ENCODE measurements around the gene ZNF880.

Gene ZNF880

GRCh38 chr19:52397310-52398080 is 27.8 kb downstream of the ZNF880 start, which contains the start of gene ZNF528:
TSS of gene ZNF528 (plus strand) at chr19:52397849. CDS start at chr19:52402014, 4,165 bp downstream.
- Histone ChIP-seq H2AFZ (ENCODE audit: low read depth) (peak within 1 kb of the TSS; percentile 41; the same call in 1 of the 2 replicates), H3K4me2 (no peak within 1 kb of the TSS), H3K4me3 (IDR thresholded peaks at IDR 0.05; ENCODE audit: insufficient read depth, low read depth, low read length) (no peak within 1 kb of the TSS), H4K20me1 (ENCODE audit: insufficient read depth) (no peaks in the 10 kb centered on the region), H3K27me3 (ENCODE audit: insufficient read depth, low read depth) (no peaks in the 10 kb centered on the region), H3K36me3 (ENCODE audit: insufficient read depth) (no peaks in the 10 kb centered on the region), H3K9ac (no peak within 1 kb of the TSS), H3K4me1 (ENCODE audit: low read depth, poor library complexity, severe bottlenecking) (no peaks in the 10 kb centered on the region), H3K79me2 (ENCODE audit: insufficient read depth, low read depth) (no peaks in the 10 kb centered on the region), H3K27ac (no peak within 1 kb of the TSS)
- TF ChIP-seq, protein P1, sequence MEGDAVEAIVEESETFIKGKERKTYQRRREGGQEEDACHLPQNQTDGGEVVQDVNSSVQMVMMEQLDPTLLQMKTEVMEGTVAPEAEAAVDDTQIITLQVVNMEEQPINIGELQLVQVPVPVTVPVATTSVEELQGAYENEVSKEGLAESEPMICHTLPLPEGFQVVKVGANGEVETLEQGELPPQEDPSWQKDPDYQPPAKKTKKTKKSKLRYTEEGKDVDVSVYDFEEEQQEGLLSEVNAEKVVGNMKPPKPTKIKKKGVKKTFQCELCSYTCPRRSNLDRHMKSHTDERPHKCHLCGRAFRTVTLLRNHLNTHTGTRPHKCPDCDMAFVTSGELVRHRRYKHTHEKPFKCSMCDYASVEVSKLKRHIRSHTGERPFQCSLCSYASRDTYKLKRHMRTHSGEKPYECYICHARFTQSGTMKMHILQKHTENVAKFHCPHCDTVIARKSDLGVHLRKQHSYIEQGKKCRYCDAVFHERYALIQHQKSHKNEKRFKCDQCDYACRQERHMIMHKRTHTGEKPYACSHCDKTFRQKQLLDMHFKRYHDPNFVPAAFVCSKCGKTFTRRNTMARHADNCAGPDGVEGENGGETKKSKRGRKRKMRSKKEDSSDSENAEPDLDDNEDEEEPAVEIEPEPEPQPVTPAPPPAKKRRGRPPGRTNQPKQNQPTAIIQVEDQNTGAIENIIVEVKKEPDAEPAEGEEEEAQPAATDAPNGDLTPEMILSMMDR (conservative IDR thresholded peaks at IDR 0.05; ENCODE audit: low read depth, low read length), result no peak

- peak overlapping the region; percentile 41; the same call in 1 of the 2 replicates for H2AFZ ChIP-seq (ENCODE audit: low read depth)
- TF ChIP-seq, protein P1 (conservative IDR thresholded peaks at IDR 0.05; ENCODE audit: low read depth, low read length), result no peak
- no peak overlapping the region for H3K4me3 ChIP-seq (IDR thresholded peaks at IDR 0.05; ENCODE audit: insufficient read depth, low read depth, low read length)
- no peaks in the 10 kb centered on the region for H3K79me2 ChIP-seq (ENCODE audit: insufficient read depth, low read depth)
- no peaks in the 10 kb centered on the region for H4K20me1 ChIP-seq (ENCODE audit: insufficient read depth)
- no peaks in the 10 kb centered on the region for H3K4me1 ChIP-seq (ENCODE audit: low read depth, poor library complexity, severe bottlenecking)
- no peak overlapping the region for H3K27ac ChIP-seq
- H3K36me3 ChIP-seq (ENCODE audit: insufficient read depth), result no peaks in the 10 kb centered on the region
- H3K27me3 ChIP-seq (ENCODE audit: insufficient read depth, low read depth), result no peaks in the 10 kb centered on the region
- H3K4me2 ChIP-seq, result no peak overlapping the region
- H3K9ac ChIP-seq, result no peak overlapping the region
These were observed 28.3 kb downstream of the ZNF880 start for GRCh38 chr19:52398081-52398441.

DNA sequence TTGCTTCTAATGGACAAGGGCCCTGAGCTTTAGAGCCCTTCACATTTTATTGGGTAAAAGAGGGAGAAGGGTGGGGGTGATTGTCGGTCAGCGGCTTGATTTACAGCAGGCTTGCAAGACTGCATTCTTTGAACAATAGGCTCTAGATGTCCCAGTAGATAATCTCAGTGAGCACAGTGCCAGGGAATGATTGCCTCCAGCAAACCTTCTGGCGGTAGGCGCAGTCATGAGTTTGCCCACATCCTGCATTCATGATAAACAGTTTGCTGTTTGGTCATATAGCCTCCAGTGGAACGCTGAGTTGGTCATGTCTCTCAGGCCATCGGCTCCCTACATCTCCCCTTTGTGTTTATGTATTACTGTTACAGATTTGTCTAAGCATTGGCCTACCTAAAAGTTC is 40.6 kb downstream of the ZNF880 start:
- no peaks in the 10 kb centered on the region for H3K79me2 ChIP-seq (ENCODE audit: insufficient read depth, low read depth)
- TF ChIP-seq, protein P1 (conservative IDR thresholded peaks at IDR 0.05; ENCODE audit: low read depth, low read length), result no peak
- H3K4me3 ChIP-seq (IDR thresholded peaks at IDR 0.05; ENCODE audit: insufficient read depth, low read depth, low read length), result no peak overlapping the region
- no peak overlapping the region for H3K27ac ChIP-seq
- no peaks in the 10 kb centered on the region for H3K27me3 ChIP-seq (ENCODE audit: insufficient read depth, low read depth)
- H3K4me2 ChIP-seq, result no peak overlapping the region
- H2AFZ ChIP-seq (ENCODE audit: low read depth), result no peak overlapping the region
- no peaks in the 10 kb centered on the region for H3K36me3 ChIP-seq (ENCODE audit: insufficient read depth)
- no peak overlapping the region for H3K9ac ChIP-seq
- H4K20me1 ChIP-seq (ENCODE audit: insufficient read depth), result no peaks in the 10 kb centered on the region
- no peaks in the 10 kb centered on the region for H3K4me1 ChIP-seq (ENCODE audit: low read depth, poor library complexity, severe bottlenecking)

DNA sequence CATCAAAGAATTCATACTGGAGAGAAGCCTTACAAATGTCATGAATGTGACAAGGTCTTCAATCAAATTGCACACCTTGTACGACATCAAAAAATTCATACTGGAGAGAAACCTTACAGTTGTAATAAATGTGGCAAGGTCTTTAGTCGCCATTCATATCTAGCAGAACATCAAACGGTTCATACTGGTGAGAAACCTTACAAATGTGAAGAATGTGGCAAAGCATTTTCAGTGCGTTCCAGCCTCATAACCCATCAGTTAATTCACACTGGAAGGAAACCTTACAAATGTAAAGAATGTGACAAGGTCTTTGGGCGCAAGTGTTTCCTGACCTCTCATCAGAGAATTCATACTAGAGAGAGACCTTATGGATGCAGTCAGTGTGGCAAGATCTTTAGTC is 46.0 kb downstream of the ZNF880 start:
- no peaks in the 10 kb centered on the region for H4K20me1 ChIP-seq (ENCODE audit: insufficient read depth)

More for the DNA sequence above, 46.0 kb downstream of the ZNF880 start:
- Histone ChIP-seq H3K79me2 (ENCODE audit: insufficient read depth, low read depth) (no peaks in the 10 kb centered on the region), H3K36me3 (ENCODE audit: insufficient read depth) (no peaks in the 10 kb centered on the region), H3K27me3 (ENCODE audit: insufficient read depth, low read depth) (no peaks in the 10 kb centered on the region), H3K4me1 (ENCODE audit: low read depth, poor library complexity, severe bottlenecking) (no peaks in the 10 kb centered on the region), H3K9ac (no peak overlapping the region), H3K4me3 (IDR thresholded peaks at IDR 0.05; ENCODE audit: insufficient read depth, low read depth, low read length) (no peak overlapping the region), H3K27ac (no peak overlapping the region), H2AFZ (ENCODE audit: low read depth) (no peak overlapping the region), H3K4me2 (no peak overlapping the region)
- TF ChIP-seq, protein P1 (conservative IDR thresholded peaks at IDR 0.05; ENCODE audit: low read depth, low read length), result no peak
